Measurements from ENCODE around the gene CCND3. TPM values are rescaled to one million over a fixed set of nuclear protein-coding genes. Genes with fewer than 3 reads are reported as not detected.
A peak's percentile ranks its signal among the peaks of the same experiment; 100 is the strongest.

The CCND3 gene
- total and polyA plus RNA-seq, 8 donors = 37.5 to 153 (median 47.8) TPM

DNA sequence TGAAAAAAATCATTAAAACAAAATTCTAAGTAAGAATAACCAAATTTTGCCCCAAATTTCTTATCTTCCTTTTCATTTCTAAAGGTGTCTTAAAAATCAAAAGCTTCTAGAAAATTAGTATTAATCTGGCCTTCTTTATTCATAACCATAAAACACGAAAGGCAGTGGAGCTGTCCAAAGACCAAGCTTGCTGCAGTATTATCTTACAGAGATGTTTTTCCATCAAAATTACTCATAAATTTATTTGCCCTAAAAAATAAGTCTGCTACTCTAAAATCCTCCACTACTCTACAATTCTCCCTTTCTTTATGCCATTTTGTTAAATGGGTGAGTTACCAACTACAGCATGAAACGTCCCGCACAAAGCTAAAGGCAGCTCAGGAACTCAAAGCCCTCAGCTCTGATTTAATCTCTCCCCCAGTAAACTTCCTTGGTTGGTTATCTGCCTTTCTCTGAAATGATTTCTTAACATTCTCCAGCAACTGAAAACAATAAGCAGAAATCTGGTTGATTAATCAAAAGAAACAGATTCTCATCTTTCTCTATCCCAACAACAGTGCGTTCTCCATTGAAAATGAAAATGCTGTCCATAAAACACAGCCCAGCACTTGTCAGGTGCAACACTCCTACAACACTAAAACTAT is 48.6 kb downstream of the CCND3 start:
- intact Hi-C loops (cut with DNase I) = no loop called here
- no peak for ATAC-seq
- Histone ChIP-seq H3K27me3 (no peaks in the 10 kb centered on the region), H3K9me3 (no peaks in the 10 kb centered on the region), H3K36me3 (no peaks in the 10 kb centered on the region), H3K4me3 (no peak overlapping the region), H3K27ac (no peak overlapping the region), H3K4me1 (peaks cover 4 to 19% of the 10 kb centered on the region in 2 donors)
- TF ChIP-seq CTCF (IDR thresholded peaks at IDR 0.05) = no peak
- DNase-seq = no peak

DNA sequence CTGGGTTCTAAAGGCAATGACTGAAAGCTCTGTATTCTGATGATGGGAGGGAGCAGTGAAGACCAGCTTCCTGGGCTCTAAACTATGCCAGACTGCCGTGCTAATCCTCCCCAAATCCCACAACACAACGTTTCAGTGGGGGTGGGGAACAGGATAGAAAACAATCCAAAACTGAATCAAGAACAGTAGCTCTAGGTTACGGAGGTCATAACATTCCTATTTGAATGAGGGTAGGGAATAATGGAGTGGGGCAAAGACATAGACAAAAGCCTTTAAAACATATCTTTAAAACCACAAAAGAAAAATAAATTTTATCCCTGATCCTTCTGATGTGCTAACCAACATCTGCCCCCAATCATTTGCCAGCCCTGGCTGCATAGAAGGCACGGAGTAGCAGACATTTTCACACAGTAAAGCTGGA is 54.3 kb downstream of the CCND3 start:
- H3K36me3 ChIP-seq = peaks cover 0 to 4% of the 10 kb centered on the region in 2 donors
- intact Hi-C loops (cut with DNase I) = no loop called here
- no peak for DNase-seq
- no peaks in the 10 kb centered on the region for H3K9me3 ChIP-seq
- H3K4me1 ChIP-seq = no peaks in the 10 kb centered on the region
- no peak for TF ChIP-seq CTCF (IDR thresholded peaks at IDR 0.05)
- no peak overlapping the region for H3K4me3 ChIP-seq
- H3K27ac ChIP-seq = no peak overlapping the region
- no peaks in the 10 kb centered on the region for H3K27me3 ChIP-seq
- ATAC-seq = no peak

DNA sequence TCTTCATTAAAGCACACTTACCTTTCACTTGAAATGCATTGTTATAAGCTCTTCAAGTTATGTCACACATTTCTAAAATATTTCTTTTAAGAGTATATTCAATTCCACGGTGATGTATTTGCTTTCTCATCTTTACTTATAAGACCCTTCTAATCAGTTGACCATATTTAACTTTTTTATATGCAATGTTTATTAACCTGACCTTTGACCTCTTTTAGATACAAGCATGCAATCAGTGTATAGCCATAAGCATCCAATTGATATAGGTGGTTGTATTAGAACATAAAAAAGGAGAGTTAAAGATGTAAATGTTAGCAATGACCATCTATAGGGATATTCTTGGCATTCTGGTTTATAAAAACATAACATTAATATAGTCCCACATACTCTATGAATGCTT is 55.7 kb downstream of the CCND3 start:
- no peak for TF ChIP-seq CTCF (IDR thresholded peaks at IDR 0.05)
- Histone ChIP-seq H3K9me3 (no peaks in the 10 kb centered on the region), H3K27ac (no peak overlapping the region), H3K27me3 (no peaks in the 10 kb centered on the region), H3K36me3 (peaks cover 0 to 4% of the 10 kb centered on the region in 2 donors), H3K4me3 (no peak overlapping the region), H3K4me1 (no peaks in the 10 kb centered on the region)
- DNase-seq (no peak), ATAC-seq (no peak)
- intact Hi-C loops (cut with DNase I) = no loop called here

GRCh38 chr6:41884957-41885356 is 56.7 kb downstream of the CCND3 start:
- Histone ChIP-seq H3K9me3 (no peaks in the 10 kb centered on the region), H3K27ac (no peak overlapping the region), H3K27me3 (no peaks in the 10 kb centered on the region), H3K4me1 (no peaks in the 10 kb centered on the region), H3K36me3 (peaks cover 0 to 4% of the 10 kb centered on the region in 2 donors), H3K4me3 (no peak overlapping the region)
- ATAC-seq = peak; percentile 87
- DNase-seq = peak in 1 of 4 donors; percentile 11
- no peak for TF ChIP-seq CTCF (IDR thresholded peaks at IDR 0.05)
- intact Hi-C loops (cut with DNase I) = no loop called here

Other genes starting within 250 kb of the CCND3 start
- 10 to 100 TPM; 22.0 to 37.0 TPM for gene TFEB, start 206.2 kb downstream of the CCND3 start, total RNA-seq
- gene TFEB, start 206.2 kb downstream of the CCND3 start, polyA plus RNA-seq (ENCODE audit: insufficient read length in 6 of 6) = 10 to 100 TPM in 2 of 6 donors, 1 to 10 TPM in 4; 7.6 to 12.9 (median 9.1) TPM
- gene PGC, start 194.4 kb downstream of the CCND3 start, total RNA-seq = 100 to 1,000 TPM; 175 to 266 TPM
- 1 to 10 TPM; 5.4 to 9.9 (median 7.4) TPM for gene PGC, start 194.4 kb downstream of the CCND3 start, polyA plus RNA-seq (ENCODE audit: insufficient read length in 6 of 6)
- 1 to 10 TPM; 5.3 to 5.7 TPM for gene FRS3, start 161.9 kb downstream of the CCND3 start, total RNA-seq
- gene FRS3, start 161.9 kb downstream of the CCND3 start, polyA plus RNA-seq (ENCODE audit: insufficient read length in 6 of 6) = 10 to 100 TPM in 2 of 6 donors, 1 to 10 TPM in 4; 8.0 to 10.9 (median 9.8) TPM
- 10 to 100 TPM in 1 of 2 donors, 1 to 10 TPM in 1; 7.9 to 13.1 TPM for gene PRICKLE4, start 161.0 kb downstream of the CCND3 start, total RNA-seq
- 10 to 100 TPM in 3 of 6 donors, 1 to 10 TPM in 3; 4.5 to 13.7 (median 10.3) TPM for gene PRICKLE4, start 161.0 kb downstream of the CCND3 start, polyA plus RNA-seq (ENCODE audit: insufficient read length in 6 of 6)
- gene TOMM6, start 154.1 kb downstream of the CCND3 start, total RNA-seq = 100 to 1,000 TPM; 169 to 176 TPM
- gene TOMM6, start 154.1 kb downstream of the CCND3 start, polyA plus RNA-seq (ENCODE audit: insufficient read length in 6 of 6) = 100 to 1,000 TPM; 176 to 203 (median 196) TPM
- gene USP49, start 46.4 kb downstream of the CCND3 start, total RNA-seq = 1 to 10 TPM; 3.8 to 4.3 TPM
- 10 to 100 TPM; 12.7 to 16.4 (median 14.2) TPM for gene USP49, start 46.4 kb downstream of the CCND3 start, polyA plus RNA-seq (ENCODE audit: insufficient read length in 6 of 6)
- gene MED20, start 20.7 kb downstream of the CCND3 start, total RNA-seq = 10 to 100 TPM; 19.7 to 26.9 TPM
- gene MED20, start 20.7 kb downstream of the CCND3 start, polyA plus RNA-seq (ENCODE audit: insufficient read length in 6 of 6) = 10 to 100 TPM; 23.8 to 32.1 (median 29.6) TPM
- gene BYSL, start 20.3 kb downstream of the CCND3 start, total RNA-seq = 10 to 100 TPM; 12.6 to 23.4 TPM
- 10 to 100 TPM; 21.4 to 24.9 (median 24.3) TPM for gene BYSL, start 20.3 kb downstream of the CCND3 start, polyA plus RNA-seq (ENCODE audit: insufficient read length in 6 of 6)
- gene TAF8, start 108.7 kb upstream of the CCND3 start, total RNA-seq = 10 to 100 TPM; 27.5 to 32.0 TPM
- gene TAF8, start 108.7 kb upstream of the CCND3 start, polyA plus RNA-seq (ENCODE audit: insufficient read length in 6 of 6) = 10 to 100 TPM; 26.4 to 28.7 (median 27.9) TPM
- gene C6orf132, start 200.8 kb upstream of the CCND3 start, total RNA-seq = 10 to 100 TPM; 19.6 to 20.3 TPM
- 1 to 10 TPM; 2.4 to 3.8 (median 2.9) TPM for gene C6orf132, start 200.8 kb upstream of the CCND3 start, polyA plus RNA-seq (ENCODE audit: insufficient read length in 6 of 6)
- under 1 TPM in 1 of 2 donors, not detected in 1; 0.17 TPM for gene GUCA1A, start 231.6 kb upstream of the CCND3 start, total RNA-seq
- gene GUCA1A, start 231.6 kb upstream of the CCND3 start, polyA plus RNA-seq (ENCODE audit: insufficient read length in 6 of 6) = under 1 TPM in 3 of 6 donors, not detected in 3; 0.13 to 0.24 (median 0.15) TPM